Breast epithelium (tissue), 3 donors: Measurements from ENCODE around the gene LRRC75B.

Experiments used
- POLR2A ChIP-seq: fragments of 450-650 bp; IDR thresholded peaks from one replicate; pipeline ENCODE4 v1.6.1; 2016; ENCODE audit warnings: antibody characterized with exemption, mild to moderate bottlenecking, moderate library complexity
- TF ChIP-seq, protein P1 (sequence below), 3 donors: fragments of 450-650 bp; IDR thresholded peaks; one replicate each; pipeline ENCODE4 v1.5.1; 2016 to 2017; ENCODE audit warnings: antibody characterized with exemption in 3 of 3, mild to moderate bottlenecking in 3 of 3, moderate library complexity in 3 of 3

DNA sequence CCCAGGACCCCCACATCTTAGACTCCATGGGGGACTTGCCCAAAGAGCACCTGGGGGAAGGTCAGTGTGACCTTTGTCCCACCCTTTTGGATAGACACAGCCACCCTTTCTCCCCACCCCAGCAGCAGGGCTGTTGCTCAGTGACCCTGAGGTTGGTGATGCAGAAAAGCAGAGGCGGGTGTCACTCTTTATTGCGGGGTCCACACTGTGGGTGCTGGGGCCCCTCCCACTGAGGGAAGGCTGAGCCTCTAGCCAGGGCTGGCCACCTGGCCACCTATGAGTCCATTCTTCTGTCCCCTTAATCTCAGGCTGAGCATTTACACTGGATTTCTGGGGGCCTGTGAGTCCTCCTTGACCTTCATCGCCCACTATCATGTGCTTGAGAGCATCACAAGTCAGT lies 7.4 kb downstream of the LRRC75B start:
- TF ChIP-seq, protein P1, sequence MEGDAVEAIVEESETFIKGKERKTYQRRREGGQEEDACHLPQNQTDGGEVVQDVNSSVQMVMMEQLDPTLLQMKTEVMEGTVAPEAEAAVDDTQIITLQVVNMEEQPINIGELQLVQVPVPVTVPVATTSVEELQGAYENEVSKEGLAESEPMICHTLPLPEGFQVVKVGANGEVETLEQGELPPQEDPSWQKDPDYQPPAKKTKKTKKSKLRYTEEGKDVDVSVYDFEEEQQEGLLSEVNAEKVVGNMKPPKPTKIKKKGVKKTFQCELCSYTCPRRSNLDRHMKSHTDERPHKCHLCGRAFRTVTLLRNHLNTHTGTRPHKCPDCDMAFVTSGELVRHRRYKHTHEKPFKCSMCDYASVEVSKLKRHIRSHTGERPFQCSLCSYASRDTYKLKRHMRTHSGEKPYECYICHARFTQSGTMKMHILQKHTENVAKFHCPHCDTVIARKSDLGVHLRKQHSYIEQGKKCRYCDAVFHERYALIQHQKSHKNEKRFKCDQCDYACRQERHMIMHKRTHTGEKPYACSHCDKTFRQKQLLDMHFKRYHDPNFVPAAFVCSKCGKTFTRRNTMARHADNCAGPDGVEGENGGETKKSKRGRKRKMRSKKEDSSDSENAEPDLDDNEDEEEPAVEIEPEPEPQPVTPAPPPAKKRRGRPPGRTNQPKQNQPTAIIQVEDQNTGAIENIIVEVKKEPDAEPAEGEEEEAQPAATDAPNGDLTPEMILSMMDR (IDR thresholded peaks at IDR 0.05), result no peak
- TF ChIP-seq POLR2A, result no peak
